NCI-H187 treated with DMSO at 0.1 percent for 48 hours (cell line): ENCODE results near the gene PRDX6.
"Not testable (repeated sequence)": the region's sequence is repeated elsewhere in the genome, so short reads cannot be mapped to it uniquely, and the experiment has no call there.

Experiments
- DNase-seq: peaks from one replicate; lab custom pipeline; 2025; lab: John Stamatoyannopoulos, UW

The PRDX6 gene, protein sequence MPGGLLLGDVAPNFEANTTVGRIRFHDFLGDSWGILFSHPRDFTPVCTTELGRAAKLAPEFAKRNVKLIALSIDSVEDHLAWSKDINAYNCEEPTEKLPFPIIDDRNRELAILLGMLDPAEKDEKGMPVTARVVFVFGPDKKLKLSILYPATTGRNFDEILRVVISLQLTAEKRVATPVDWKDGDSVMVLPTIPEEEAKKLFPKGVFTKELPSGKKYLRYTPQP

DNA sequence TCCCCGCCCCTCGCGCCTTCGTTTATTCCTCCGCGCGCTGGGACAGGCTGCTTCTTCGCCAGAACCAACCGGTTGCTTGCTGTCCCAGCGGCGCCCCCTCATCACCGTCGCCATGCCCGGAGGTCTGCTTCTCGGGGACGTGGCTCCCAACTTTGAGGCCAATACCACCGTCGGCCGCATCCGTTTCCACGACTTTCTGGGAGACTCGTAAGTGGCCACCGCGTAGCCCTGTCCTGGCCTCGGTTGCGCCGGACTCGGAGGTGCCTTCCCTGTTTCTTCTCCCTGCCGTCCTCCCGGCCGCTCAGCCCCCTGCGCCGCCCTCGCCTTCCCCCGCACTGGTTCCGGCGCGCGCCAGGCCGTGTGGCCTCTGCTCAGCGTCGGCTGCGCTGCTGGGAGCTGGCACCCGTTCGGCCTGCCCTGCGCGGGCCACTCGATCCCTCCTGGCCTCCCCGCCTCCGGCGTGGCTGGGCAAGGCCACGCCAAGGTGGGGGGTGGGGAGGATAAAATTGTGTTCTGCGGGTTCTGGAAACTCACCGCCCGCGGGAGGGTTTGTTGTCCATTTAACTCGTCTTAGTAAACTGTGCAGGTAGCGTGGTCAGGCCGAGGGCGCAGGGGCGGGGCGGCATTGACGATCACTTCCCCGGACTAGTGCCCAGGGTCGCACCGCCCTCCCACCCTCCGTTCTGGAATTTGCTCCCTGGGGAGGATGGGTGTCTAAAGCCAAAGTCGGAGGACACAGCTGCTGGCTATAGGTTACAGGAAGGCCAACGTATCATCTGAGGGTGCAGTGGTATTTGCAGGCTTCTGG is at the start of gene PRDX6:
TSS of gene PRDX6 (plus strand) at position 50 of the 808 bp plus-strand sequence. CDS start at position 113, 63 bp downstream.
- peak; percentile 87 for DNase-seq

DNA sequence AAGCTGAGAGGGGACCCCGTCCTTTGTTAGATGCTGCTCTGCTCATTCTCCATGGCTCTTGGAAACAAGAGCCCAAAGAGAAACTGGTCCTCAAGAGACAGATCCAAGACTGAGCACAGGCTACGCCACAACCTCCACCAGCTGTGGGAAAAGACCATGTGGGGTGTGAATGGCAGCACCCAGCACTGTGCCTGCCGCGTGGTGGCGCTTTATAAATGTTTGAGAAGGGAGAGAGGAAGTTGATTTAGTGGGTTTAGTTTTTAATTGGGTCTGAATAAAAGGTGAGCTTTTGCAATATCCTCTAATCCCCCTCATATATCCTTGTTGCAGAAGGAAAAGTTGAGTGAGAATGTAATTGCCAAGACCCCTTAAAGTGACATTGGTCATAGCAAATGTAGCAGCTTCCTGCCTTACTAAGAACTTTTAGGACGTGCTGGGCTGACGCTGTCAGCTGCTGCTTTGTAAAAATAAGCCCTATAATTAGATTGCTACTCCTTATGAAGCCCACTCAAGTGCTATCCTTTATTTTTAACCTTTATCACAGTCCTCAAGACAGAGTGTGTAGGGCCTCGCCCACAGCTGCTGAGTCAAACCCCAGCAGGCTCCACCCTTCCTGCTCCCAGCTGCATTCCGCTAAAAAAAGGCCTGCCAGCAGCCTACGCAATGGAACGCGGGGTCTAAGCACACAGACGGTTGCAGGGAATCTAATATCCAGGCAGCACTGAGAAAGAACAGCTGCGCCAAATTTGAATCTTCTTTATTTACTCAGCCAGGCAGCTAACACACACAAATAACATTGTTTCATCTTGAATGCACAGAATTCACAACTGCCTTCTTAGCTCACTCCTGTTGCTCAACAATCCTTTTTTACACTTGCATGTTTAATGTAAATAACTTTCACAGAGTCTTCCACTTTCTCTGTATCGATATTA is 47.4 kb upstream of the PRDX6 start:
- no peak for DNase-seq

GRCh38 chr1:173430677-173431303 is 46.3 kb upstream of the PRDX6 start:
- DNase-seq = no peak

DNA sequence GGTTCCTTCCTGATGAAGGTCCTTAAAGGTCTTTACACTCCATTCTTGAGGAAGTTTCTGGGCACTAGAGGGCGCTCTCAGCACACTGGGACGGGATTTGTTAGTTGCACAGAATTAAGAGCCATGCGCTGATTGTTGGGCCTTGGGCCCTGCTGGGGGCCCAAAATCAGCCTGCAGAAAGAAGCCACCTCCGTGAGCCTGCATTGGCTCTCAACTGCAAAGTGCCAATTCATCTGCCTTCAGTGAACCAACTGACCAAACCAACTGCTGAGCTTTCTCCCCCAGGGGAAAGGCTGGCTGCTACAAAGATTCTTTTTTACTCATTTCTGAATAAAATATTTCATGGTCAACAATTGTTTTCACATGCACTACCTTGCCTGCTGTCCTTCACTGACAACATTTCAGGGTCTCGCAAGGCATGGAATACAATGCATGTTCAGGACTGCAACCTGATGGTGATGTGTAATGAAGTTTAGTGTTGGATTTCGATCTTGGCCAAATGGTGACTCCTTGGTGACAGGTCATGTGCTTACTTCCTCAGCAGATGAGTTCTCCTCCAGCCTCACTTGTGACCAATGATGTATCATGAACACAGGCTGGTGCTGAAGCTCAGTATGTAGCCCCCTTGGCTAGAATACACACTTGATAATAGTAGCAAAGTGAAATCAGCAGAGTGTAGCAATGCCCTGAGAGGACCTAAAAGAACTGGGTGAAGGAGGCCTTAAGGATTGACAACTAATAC is 45.7 kb upstream of the PRDX6 start:
- peak; percentile 78 for DNase-seq

DNA sequence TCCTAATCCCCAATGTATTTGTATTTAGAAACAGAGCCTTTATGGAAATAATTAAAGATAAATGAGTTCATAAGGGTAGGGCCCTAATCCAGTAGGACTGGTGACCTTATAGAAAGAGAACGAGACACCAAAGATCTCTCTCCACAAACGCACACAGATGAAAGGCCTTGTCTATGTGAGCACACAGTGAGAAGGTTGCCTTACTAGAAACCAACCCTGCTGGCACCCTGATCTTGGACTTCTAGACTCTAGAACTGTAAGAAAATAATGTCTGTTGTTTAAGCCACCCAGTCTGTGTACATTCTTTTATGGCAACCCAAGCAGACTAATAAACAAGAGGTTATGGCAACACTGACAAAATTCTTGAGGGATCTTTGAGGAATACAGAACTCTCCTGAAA is 44.8 kb upstream of the PRDX6 start:
- DNase-seq = no peak

DNA sequence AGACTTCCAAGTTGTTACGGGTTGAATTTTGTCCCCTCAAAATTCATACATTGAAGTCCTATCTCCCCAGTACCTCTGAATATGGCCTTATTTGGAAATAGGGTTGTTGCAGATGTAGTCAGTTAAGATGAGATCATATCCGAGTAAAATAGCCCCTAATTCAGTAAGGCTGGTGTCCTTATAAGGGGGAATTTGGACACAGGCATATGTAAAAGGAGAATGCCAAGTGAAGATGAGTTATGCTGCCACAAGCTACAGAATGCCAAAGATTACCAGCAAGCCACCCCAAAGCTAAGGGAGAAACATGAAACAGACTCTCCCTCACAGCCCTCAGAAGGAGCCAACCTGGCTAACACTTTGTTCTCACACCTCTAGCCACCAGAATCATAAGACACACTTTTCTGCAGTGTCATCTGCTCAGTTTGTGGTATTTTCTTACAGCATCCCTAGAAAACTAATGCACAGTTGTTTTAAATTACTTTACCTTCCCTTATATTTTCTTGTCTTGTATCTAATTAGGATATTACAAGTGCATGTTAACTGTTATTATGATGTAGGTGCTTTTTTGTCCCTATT is 43.3 kb upstream of the PRDX6 start:
- no peak for DNase-seq

- no peak for DNase-seq
These were observed 40.2 kb upstream of the PRDX6 start for GRCh38 chr1:173436841-173437428.

DNA sequence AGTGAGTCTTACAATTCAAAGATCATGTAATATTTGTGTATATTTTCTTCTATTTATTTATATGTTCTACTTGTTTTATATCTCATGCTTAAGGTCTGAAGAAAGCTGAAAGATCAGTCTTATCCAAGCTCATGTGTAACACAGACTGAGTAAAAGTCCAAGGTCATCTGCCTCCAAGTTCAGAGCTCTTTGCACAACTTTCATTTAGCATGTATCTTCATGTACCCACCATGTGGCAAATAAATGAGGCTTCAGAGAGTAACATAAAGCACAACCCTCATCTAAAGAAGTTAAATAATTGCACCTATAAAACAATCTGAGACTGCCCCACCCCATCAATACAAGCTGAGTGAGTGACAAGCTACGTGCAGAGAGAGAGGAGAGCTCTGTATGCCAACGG is 38.5 kb upstream of the PRDX6 start:
- DNase-seq = no peak

DNA sequence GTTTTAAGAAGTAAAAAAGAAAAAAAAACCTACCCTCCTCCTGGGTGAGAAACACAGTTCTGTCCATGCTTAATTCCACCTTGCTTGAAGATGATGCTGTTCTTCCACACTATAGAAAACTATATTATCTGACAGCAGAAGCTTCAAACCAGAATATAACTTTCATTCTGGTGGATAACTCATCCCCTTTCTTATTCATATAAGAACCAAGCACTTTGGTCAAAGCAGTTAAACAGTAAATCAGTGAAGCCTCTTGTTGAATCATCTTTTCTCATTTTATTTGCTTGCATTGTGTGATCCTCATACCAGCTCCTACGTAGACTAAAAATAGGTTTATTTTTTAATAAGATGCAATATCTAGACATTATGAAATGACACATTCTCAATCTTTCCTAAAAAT is 36.7 kb upstream of the PRDX6 start:
- DNase-seq = no peak

- DNase-seq = no peak
These were observed 32.4 kb upstream of the PRDX6 start for GRCh38 chr1:173444757-173445156.

DNA sequence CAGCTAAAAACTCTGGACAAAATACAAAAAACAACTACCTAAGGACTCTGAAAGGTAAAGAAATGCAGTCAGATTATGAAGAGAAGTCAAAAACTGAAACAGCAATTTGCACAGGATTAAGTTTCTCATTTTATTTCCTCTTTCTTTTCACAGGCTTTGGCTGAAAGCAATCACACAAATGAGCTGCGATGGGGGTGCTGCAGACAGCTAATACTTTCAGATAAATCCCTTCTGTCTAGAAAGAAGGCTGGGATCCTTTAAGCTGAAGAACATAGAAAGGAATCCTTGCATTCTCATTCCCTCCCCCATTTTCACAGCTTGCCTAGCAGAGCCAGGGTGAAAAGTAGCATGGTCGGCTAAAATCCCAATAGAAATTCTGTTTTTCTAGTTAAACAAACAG is 32.0 kb upstream of the PRDX6 start:
- no peak for DNase-seq

DNA sequence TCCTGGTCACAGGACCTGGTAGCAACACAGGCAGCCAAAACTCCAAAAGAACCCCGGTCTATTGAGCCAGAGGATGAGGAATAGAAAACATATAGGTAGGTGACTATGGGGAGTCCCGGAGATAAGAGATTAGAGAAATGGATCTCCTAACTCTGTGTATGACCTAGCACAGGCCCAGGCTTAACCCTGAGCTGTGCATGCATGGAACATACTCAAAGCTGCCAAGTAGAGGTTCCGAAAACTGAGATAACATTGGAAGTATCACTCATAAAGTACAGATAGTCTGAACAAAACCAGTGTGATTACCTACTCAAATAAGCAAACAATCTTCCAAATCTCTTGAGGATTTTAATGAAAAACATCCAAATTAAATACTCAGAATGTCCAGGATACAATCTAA is 31.5 kb upstream of the PRDX6 start:
- DNase-seq = no peak

- no peak for DNase-seq
These were observed 29.9 kb upstream of the PRDX6 start for GRCh38 chr1:173447224-173447623.

- DNase-seq = no peak
These were observed 28.2 kb upstream of the PRDX6 start for GRCh38 chr1:173448945-173449344.

- DNase-seq = no peak
These were observed 25.2 kb upstream of the PRDX6 start for GRCh38 chr1:173451981-173452380.

GRCh38 chr1:173453982-173454381 is 23.2 kb upstream of the PRDX6 start:
- DNase-seq = no peak

GRCh38 chr1:173454966-173455524 is 22.1 kb upstream of the PRDX6 start:
- no peak for DNase-seq

GRCh38 chr1:173459885-173460284 is 17.2 kb upstream of the PRDX6 start:
- DNase-seq = no peak

DNA sequence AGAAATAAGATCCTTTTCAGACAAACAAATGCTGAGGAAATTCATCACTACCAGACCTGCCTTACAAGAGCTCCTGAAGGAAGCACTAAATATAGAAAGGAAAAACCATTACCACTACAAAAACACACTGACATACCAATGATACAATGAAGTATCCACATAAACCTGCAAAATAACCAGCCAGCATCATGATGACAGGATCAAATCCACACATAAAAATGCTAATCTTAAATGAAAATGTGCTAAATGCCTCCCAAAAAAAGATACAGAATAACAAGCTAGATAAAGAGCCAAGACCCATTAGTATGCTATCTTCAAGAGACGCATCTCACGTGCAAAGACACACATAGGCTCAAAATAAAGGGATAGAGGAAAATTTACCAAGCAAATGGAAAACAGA is 14.5 kb upstream of the PRDX6 start:
- not testable (repeated sequence) for DNase-seq

DNA sequence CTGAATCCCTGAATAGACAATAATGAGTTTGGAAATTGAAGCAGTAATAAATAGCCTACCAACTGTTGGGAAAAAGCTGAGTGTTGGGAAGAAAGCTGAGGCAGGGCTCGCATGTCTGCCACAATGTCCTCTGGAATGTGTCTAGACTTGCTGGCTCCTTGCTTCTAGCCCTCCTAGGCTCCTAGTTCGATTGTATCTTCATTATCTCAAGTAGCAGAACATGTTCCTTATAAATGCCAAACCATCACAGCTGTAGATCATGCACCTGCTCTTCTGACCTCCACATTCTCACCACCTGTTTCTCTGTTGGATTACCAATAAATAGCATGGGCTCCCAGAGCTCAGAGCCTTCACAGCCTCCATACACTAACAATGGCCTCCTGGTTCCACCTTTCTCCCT is 12.9 kb upstream of the PRDX6 start:
- DNase-seq = not testable (repeated sequence)
